ENCODE results near the gene S100A1. TPM values are rescaled to one million over a fixed set of nuclear protein-coding genes. Genes with fewer than 3 reads are reported as not detected.

The S100A1 gene
- total and polyA plus RNA-seq, 2 of the 13 experiments (the other 11 are each of a cell fraction or from before 2014, with no cell fraction given) = 120 to 251 TPM

GRCh38 chr1:153679337-153680119 is 51.3 kb downstream of the S100A1 start (continued):
- TF ChIP-seq ZBED4 (CRISPR knock-in tag; IDR thresholded peaks at IDR 0.05; ENCODE audit: borderline replicate concordance) = no peak
- TF ChIP-seq ZNF44 (CRISPR knock-in tag; IDR thresholded peaks at IDR 0.05) = 0 out of 2 replicates have a peak, but pooled peaks have one; percentile 42
- TF ChIP-seq HHEX (CRISPR knock-in tag; IDR thresholded peaks at IDR 0.05) = no peak
- peak; percentile 64; the same call in 1 of the 2 replicates for TF ChIP-seq ZFP91 (CRISPR knock-in tag; IDR thresholded peaks at IDR 0.05; ENCODE audit: borderline replicate concordance)
- TF ChIP-seq ZNF780A (CRISPR knock-in tag; IDR thresholded peaks at IDR 0.05) = 0 out of 2 replicates have a peak, but pooled peaks have one; percentile 15
- TF ChIP-seq ZSCAN22 (CRISPR knock-in tag; IDR thresholded peaks at IDR 0.05) = no peak
- peak; percentile 94 for TF ChIP-seq ZNF263 (CRISPR knock-in tag; IDR thresholded peaks at IDR 0.05)
- TF ChIP-seq ARID3A (IDR thresholded peaks at IDR 0.05; ENCODE audit: low read depth, low read length) = no peak
- peak; percentile 89 for TF ChIP-seq HNRNPLL (IDR thresholded peaks at IDR 0.05; ENCODE audit: low read depth, low read length, poor library complexity, severe bottlenecking)
- 0 out of 2 replicates have a peak, but pooled peaks have one; percentile 34 for TF ChIP-seq ZNF256 (CRISPR knock-in tag; conservative IDR thresholded peaks at IDR 0.05)
- TF ChIP-seq CTCF (CRISPR knock-in tag; IDR thresholded peaks at IDR 0.05) = peak; percentile 25; the same call in 1 of the 2 replicates
- TF ChIP-seq YEATS4 (CRISPR knock-in tag; IDR thresholded peaks at IDR 0.05; ENCODE audit: borderline replicate concordance) = peak; percentile 53
- TF ChIP-seq ZC3H13 (CRISPR knock-in tag; IDR thresholded peaks at IDR 0.05) = peak; percentile 3; the same call in 1 of the 2 replicates
- 0 out of 2 replicates have a peak, but pooled peaks have one; percentile 28 for TF ChIP-seq KLF12 (CRISPR knock-in tag; IDR thresholded peaks at IDR 0.05; ENCODE audit: borderline replicate concordance)
- TF ChIP-seq ZNF678 (CRISPR knock-in tag; IDR thresholded peaks at IDR 0.05) = no peak
- 0 out of 2 replicates have a peak, but pooled peaks have one; percentile 5 for TF ChIP-seq SKIL (CRISPR knock-in tag; IDR thresholded peaks at IDR 0.05; ENCODE audit: borderline replicate concordance)
